SK-N-SH (cell line): ENCODE data around the gene MBD3.

Experiments
- CTCF ChIP-seq: fragments of 200-600 bp; sonication (generic); IDR thresholded peaks from 2 replicates; pipeline ENCODE4 v1.6.1; 2017; ENCODE audit warnings: antibody characterized with exemption, mild to moderate bottlenecking, moderate library complexity
- EZH2phosphoT487 ChIP-seq: fragments of 200-600 bp; sonication (generic); IDR thresholded peaks from 2 replicates; pipeline ENCODE4 v1.6.1; 2017; ENCODE audit warnings: low read depth, mixed run types, mild to moderate bottlenecking, antibody characterized with exemption, moderate library complexity, borderline replicate concordance
- POLR2AphosphoS5 ChIP-seq: IDR thresholded peaks from 2 replicates; pipeline ENCODE4 v1.6.1; 2012; ENCODE audit warnings: low read depth, low read length
- REST ChIP-seq: IDR thresholded peaks from 2 replicates; pipeline ENCODE4 v1.6.1; 2012; ENCODE audit warnings: mild to moderate bottlenecking, low read depth, low read length, moderate library complexity
- RFX5 ChIP-seq: IDR thresholded peaks from 2 replicates; pipeline ENCODE4 v1.6.1; 2012; ENCODE audit warnings: mild to moderate bottlenecking, improper control_type of control experiment, low read length
- SMC3 ChIP-seq: IDR thresholded peaks from 2 replicates; pipeline ENCODE4 v1.6.1; 2012; ENCODE audit warnings: low read depth, low read length, improper control_type of control experiment
- USF1 ChIP-seq: IDR thresholded peaks from 2 replicates; pipeline ENCODE4 v1.4.0; 2012; ENCODE audit warnings: low read depth, borderline replicate concordance
- TF ChIP-seq, protein P1 (sequence below): fragments of 150-350 bp; IDR thresholded peaks from 2 replicates; pipeline ENCODE4 v1.6.1; 2016; ENCODE audit warnings: mild to moderate bottlenecking, low read depth, low read length

- no peak for TF ChIP-seq CTCF
- TF ChIP-seq REST, result no peak
- no peak for TF ChIP-seq SMC3
- TF ChIP-seq, protein P1, sequence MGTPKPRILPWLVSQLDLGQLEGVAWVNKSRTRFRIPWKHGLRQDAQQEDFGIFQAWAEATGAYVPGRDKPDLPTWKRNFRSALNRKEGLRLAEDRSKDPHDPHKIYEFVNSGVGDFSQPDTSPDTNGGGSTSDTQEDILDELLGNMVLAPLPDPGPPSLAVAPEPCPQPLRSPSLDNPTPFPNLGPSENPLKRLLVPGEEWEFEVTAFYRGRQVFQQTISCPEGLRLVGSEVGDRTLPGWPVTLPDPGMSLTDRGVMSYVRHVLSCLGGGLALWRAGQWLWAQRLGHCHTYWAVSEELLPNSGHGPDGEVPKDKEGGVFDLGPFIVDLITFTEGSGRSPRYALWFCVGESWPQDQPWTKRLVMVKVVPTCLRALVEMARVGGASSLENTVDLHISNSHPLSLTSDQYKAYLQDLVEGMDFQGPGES, result no peak
- no peak for TF ChIP-seq RFX5
- TF ChIP-seq USF1, result no peak
- TF ChIP-seq EZH2phosphoT487, result no peak
- peak; percentile 86 for TF ChIP-seq POLR2AphosphoS5
Observed at GRCh38 chr19:1592755-1593500, at the start of gene MBD3.
